BE2C (cell line): ENCODE data around the gene TM9SF4.
A peak's percentile ranks its signal among the peaks of the same experiment; 100 is the strongest.

Source experiments
- DNase-seq: peaks from one replicate; pipeline ENCODE4 v3.0.0-alpha.2; 2020
- H3K27me3 ChIP-seq: fragments of 250-450 bp; sonication (Bioruptor Pico); 2 replicates; pipeline ENCODE4 v1.5.1; 2020; ENCODE audit warnings: mild to moderate bottlenecking
- H3K36me3 ChIP-seq: fragments of 250-450 bp; sonication (Bioruptor Pico); 2 replicates; pipeline ENCODE4 v1.5.1; 2020; ENCODE audit warnings: mild to moderate bottlenecking
- H3K4me1 ChIP-seq: fragments of 250-450 bp; sonication (Bioruptor Pico); 2 replicates; pipeline ENCODE4 v1.5.1; 2020
- H3K4me3 ChIP-seq: 2 replicates; pipeline ENCODE4 v1.5.1; 2011; ENCODE audit warnings: low read depth, low read length
- H3K9me3 ChIP-seq: fragments of 250-450 bp; sonication (Bioruptor Pico); 2 replicates; pipeline ENCODE4 v1.5.1; 2020
- CTCF ChIP-seq: IDR thresholded peaks from 2 replicates; pipeline ENCODE4 v1.5.1; 2012; ENCODE audit warnings: mild to moderate bottlenecking, low read depth, low read length

TM9SF4 gene

GRCh38 chr20:32206760-32207625, 97.5 kb downstream of the TM9SF4 start:
- no peaks in the 10 kb centered on the region for H3K9me3 ChIP-seq
- DNase-seq, result no peak
- H3K36me3 ChIP-seq, result peaks cover 19% of the 10 kb centered on the region
- peaks cover 6% of the 10 kb centered on the region; the same call in 1 of the 2 replicates for H3K4me1 ChIP-seq
- H3K27me3 ChIP-seq, result no peaks in the 10 kb centered on the region
- H3K4me3 ChIP-seq, result peak overlapping the region; percentile 100
- no peak for TF ChIP-seq CTCF

GRCh38 chr20:32207626-32208498, 98.3 kb downstream of the TM9SF4 start, which contains the start of the genes PLAGL2 and POFUT1:
TSS of gene PLAGL2 (minus strand) at chr20:32207743. CDS start at chr20:32202178, 5,565 bp downstream.
TSS of gene POFUT1 (plus strand) at chr20:32207880. CDS start at chr20:32207942, 62 bp downstream.
- peaks cover 6% of the 10 kb centered on the region; the same call in 1 of the 2 replicates for H3K4me1 ChIP-seq
- H3K9me3 ChIP-seq, result no peaks in the 10 kb centered on the region
- H3K36me3 ChIP-seq, result peaks cover 16% of the 10 kb centered on the region
- H3K27me3 ChIP-seq, result no peaks in the 10 kb centered on the region
- TF ChIP-seq CTCF, result no peak; the same call in 1 of the 2 replicates
- H3K4me3 ChIP-seq, result peak within 1 kb of the TSS; percentile 100
- peak; percentile 92 for DNase-seq

- no peaks in the 10 kb centered on the region for H3K9me3 ChIP-seq
- H3K27me3 ChIP-seq, result no peaks in the 10 kb centered on the region
- DNase-seq, result no peak
- peak overlapping the region; percentile 100 for H3K4me3 ChIP-seq
- TF ChIP-seq CTCF, result no peak
- H3K4me1 ChIP-seq, result peaks cover 6% of the 10 kb centered on the region; the same call in 1 of the 2 replicates
- H3K36me3 ChIP-seq, result peaks cover 10% of the 10 kb centered on the region
Observed at GRCh38 chr20:32208499-32209154, 99.1 kb downstream of the TM9SF4 start.

DNA sequence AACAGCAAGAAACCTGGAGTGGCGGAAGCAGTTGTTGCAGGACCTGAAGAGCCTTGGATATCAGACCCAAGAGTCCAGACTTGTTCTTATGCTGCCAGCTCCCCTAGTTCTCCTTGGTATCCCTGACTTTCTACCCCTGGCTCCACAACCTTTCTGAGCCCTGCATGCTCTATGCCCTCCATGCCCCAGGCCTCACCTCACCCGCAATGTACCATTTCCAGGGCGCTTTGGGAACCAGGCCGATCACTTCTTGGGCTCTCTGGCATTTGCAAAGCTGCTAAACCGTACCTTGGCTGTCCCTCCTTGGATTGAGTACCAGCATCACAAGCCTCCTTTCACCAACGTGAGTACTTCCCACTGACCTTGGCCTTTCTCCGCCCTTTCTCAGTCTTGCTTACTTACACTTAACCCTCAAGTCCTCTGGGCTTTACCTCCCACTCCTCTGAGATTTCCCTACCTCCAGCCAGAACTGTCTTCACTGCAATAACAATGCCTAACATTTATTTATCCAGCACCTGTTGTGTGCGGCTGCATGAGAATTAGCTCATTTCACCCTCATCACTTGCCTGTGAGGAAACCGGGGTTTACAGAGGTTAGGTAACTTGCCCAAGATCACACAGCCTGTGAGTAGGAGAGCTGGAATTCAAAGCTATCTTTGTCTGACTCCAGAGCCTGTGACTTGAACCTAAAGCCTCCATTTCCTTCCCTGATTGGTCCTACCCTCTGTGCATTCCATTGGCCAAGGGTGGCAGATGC, 100.5 kb downstream of the TM9SF4 start:
- Histone ChIP-seq H3K27me3 (no peaks in the 10 kb centered on the region), H3K4me3 (no peak overlapping the region), H3K9me3 (no peaks in the 10 kb centered on the region), H3K36me3 (peaks cover 12% of the 10 kb centered on the region), H3K4me1 (peaks cover 6% of the 10 kb centered on the region; the same call in 1 of the 2 replicates)
- TF ChIP-seq CTCF, result no peak
- DNase-seq, result no peak

GRCh38 chr20:32213870-32214269, 104.4 kb downstream of the TM9SF4 start:
- no peaks in the 10 kb centered on the region for H3K9me3 ChIP-seq
- no peak overlapping the region for H3K4me3 ChIP-seq
- TF ChIP-seq CTCF, result no peak
- H3K4me1 ChIP-seq, result peaks cover 3% of the 10 kb centered on the region
- H3K27me3 ChIP-seq, result no peaks in the 10 kb centered on the region
- peaks cover 46% of the 10 kb centered on the region for H3K36me3 ChIP-seq
- no peak for DNase-seq
